ENCODE results near the gene PATJ.

The PATJ gene

GRCh38 chr1:61967750-61968149 lies 225.5 kb downstream of the PATJ start:
- DNase-seq (ENCODE audit: low read depth) = no peak
- TF ChIP-seq CTCF (IDR thresholded peaks at IDR 0.05; ENCODE audit: insufficient read depth, low read depth, low read length, missing control alignments) = no peak
- no peak overlapping the region for H3K4me3 ChIP-seq (ENCODE audit: low read length)

GRCh38 chr1:61968869-61969268 lies 226.6 kb downstream of the PATJ start:
- no peak overlapping the region for H3K4me3 ChIP-seq (ENCODE audit: low read length)
- no peak for DNase-seq (ENCODE audit: low read depth)
- TF ChIP-seq CTCF (IDR thresholded peaks at IDR 0.05; ENCODE audit: insufficient read depth, low read depth, low read length, missing control alignments) = no peak

- DNase-seq (ENCODE audit: low read depth) = no peak
- H3K4me3 ChIP-seq (ENCODE audit: low read length) = no peak overlapping the region
- no peak for TF ChIP-seq CTCF (IDR thresholded peaks at IDR 0.05; ENCODE audit: insufficient read depth, low read depth, low read length, missing control alignments)
Observed at GRCh38 chr1:61973100-61973837, 231.0 kb downstream of the PATJ start.

GRCh38 chr1:61975638-61976037 lies 233.4 kb downstream of the PATJ start:
- no peak for DNase-seq (ENCODE audit: low read depth)
- TF ChIP-seq CTCF (IDR thresholded peaks at IDR 0.05; ENCODE audit: insufficient read depth, low read depth, low read length, missing control alignments) = no peak

GRCh38 chr1:61976566-61976965 lies 234.3 kb downstream of the PATJ start:
- no peak overlapping the region for H3K4me3 ChIP-seq (ENCODE audit: low read length)
- no peak for DNase-seq (ENCODE audit: low read depth)
- TF ChIP-seq CTCF (IDR thresholded peaks at IDR 0.05; ENCODE audit: insufficient read depth, low read depth, low read length, missing control alignments) = no peak

More at GRCh38 chr1:61975638-61976037, 233.4 kb downstream of the PATJ start:
- H3K4me3 ChIP-seq (ENCODE audit: low read length) = no peak overlapping the region

GRCh38 chr1:61978796-61979195 lies 236.5 kb downstream of the PATJ start:
- no peak for TF ChIP-seq CTCF (IDR thresholded peaks at IDR 0.05; ENCODE audit: insufficient read depth, low read depth, low read length, missing control alignments)
- no peak overlapping the region for H3K4me3 ChIP-seq (ENCODE audit: low read length)
- no peak for DNase-seq (ENCODE audit: low read depth)

- DNase-seq (ENCODE audit: low read depth) = no peak
- TF ChIP-seq CTCF (IDR thresholded peaks at IDR 0.05; ENCODE audit: insufficient read depth, low read depth, low read length, missing control alignments) = no peak
- no peak overlapping the region for H3K4me3 ChIP-seq (ENCODE audit: low read length)
Observed at GRCh38 chr1:61979729-61980128, 237.4 kb downstream of the PATJ start.

Measured in epithelial cell of esophagus (primary cell).